Measurements from ENCODE around the gene EPN2.

Gene EPN2

GRCh38 chr17:19333736-19334290 is 96.6 kb downstream of the EPN2 start:
- DNase-seq, result no peak

GRCh38 chr17:19334331-19334730 is 97.2 kb downstream of the EPN2 start:
- DNase-seq, result no peak

GRCh38 chr17:19335951-19336631 is 98.9 kb downstream of the EPN2 start:
- no peak for DNase-seq

DNA sequence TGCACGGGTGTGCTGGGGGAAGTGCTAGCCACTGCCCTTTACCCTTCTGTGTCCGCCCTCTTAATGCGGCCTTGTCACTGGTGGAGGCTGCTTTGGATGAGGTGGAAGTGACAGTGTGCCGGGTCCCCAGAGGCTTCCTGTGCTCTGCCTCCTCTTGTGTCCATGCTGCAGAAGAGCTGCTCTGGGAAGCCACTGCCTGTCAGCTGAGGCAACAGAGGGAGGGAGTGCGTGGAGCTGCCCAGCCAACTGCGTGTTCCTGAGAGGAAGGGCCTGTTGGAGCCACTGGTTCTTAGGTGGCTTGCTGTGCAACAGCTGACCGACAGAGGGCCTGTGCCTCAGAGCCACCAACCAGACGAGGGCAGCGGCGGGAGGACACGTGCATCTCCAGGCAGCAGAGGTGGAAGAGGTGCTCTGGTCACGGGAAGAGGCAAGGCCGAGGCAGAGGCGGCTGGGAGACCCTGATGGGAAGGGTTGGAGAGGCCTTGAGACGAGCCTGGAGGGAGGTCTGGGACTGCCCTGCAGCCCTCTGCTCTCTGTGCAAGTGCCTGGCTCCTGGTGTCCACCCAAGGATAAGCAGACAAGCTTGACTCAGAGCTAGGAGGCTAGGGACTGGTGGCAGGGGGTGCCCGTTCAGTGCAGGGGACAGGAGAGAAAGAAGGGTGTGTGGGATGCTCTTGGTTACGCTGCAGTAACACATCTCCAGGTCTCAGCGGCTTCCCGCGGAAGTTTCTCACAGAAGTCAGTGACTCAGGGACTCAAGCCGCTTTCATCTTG is 100.0 kb downstream of the EPN2 start:
- no peak for DNase-seq

GRCh38 chr17:19337712-19338023 is 100.5 kb downstream of the EPN2 start:
- no peak for DNase-seq

DNA sequence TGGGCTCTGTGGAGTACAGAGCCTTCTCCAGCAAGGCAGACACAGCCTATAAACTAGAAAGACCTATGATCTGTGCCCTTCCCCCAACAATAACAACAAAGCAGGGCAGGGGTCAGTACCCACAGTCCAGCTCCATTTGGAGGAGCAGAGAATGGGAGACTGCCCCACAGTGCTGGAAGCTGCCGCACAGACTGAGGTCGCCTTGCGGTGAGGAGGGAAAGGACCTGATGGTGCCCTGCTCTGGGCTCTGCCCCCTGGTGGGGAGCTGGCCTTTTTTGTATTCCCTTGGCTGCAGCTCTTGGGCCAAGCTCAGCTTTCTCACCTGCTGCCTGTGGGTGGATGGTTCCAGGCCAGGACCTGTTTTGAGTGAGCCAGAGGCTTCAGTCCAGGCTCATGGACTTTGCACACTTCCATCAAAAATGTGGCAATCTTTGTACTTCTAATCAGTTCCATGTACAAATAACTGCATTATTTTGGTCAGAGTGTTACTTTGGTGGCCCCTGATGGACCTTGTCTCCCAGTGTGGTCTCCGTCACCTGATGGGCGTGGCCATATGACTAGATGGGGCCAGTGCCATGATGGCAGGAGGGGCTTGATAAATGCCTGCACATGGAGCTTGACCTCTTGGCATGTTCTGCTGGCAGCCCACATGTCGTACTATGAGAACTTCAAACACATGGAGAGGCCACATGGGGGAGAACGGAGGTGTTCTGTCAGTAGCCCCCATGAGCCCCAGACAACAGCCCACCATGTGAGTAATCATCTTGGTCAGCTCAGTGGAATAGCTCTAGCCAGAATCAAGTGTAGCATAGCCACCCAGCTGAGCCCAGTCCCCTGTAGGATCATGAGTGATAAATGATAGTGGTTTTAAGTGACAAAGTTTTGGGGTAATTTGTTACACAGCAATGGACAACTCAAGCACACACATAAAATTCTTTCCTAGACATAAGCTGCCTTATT is 101.1 kb downstream of the EPN2 start:
- peak; percentile 77 for DNase-seq

DNA sequence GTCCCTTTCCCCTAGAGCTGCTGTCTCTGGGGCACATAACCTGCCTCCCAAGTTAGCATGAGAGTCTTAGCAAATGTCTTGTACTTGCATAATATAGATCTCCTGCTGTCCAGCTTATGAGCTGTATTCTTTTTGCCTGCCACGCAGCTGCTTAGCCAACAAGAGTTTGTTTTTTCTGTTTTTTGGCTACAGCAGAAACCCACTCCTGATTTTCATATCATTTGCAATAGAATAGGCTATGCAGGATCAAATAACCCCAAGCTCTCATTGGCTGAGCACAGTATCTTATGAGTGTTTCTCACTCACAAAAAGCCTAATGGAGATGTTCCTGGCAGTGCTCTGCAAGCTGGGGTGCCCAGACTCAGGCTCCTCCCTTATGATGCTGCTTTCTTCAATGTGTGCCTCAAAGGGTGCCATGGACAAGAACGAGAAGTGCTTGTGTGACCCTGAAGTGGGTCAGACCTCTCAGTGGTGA is 102.2 kb downstream of the EPN2 start:
- DNase-seq, result no peak

- DNase-seq, result no peak
These were observed 104.1 kb downstream of the EPN2 start for GRCh38 chr17:19341211-19341631.

DNA sequence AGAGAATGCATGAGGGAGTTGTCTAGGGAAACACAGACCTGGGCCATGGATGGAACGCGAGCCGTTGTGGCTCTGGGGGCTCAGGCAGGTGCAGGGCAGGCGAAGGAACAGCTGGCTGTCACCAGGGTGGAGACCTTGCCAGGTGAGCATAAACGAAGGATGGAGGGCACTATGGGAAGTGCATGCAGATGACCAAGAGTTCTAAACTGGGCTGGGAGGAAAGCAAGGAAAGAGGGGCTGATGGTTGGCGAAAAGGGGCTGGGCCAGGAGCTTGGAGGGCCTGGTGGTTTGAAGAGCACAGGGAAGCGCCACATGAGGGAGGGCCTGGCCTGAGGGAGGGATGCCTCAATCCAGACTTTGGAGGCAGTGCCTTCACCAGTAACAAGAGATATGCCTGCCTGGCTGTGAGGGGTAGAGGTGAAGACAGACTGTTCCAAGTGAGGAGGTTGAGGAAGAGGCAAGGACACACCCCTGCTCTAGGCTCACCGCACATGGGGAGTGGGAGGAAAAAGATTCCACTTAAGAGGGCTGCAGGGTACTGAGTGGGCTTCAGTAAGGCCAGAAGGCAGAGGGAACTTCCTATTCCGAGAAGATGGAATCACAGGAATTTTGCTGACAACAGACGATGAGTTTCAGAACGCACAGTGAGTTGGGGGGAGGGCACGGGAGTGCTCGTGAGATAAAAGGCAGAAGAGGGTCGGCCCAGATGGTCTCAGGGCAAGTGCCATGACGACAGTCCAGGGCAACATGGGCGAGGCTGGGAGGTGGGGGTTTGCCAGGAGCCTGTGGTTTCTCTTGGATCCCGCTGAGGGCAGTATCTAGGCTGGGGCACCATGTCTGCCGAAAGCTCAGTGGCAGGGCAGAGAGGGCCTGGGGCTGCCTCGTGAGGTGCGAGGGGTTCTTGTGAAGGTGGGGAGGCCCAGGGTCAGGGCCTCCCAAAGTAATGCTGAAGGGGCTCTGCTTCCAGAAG is 104.8 kb downstream of the EPN2 start:
- no peak for DNase-seq

- no peak for DNase-seq
These were observed 105.6 kb downstream of the EPN2 start for GRCh38 chr17:19342611-19343255.

- DNase-seq, result no peak
These were observed 106.1 kb downstream of the EPN2 start for GRCh38 chr17:19343256-19343630.

GRCh38 chr17:19343671-19344151 is 106.5 kb downstream of the EPN2 start:
- no peak for DNase-seq

DNA sequence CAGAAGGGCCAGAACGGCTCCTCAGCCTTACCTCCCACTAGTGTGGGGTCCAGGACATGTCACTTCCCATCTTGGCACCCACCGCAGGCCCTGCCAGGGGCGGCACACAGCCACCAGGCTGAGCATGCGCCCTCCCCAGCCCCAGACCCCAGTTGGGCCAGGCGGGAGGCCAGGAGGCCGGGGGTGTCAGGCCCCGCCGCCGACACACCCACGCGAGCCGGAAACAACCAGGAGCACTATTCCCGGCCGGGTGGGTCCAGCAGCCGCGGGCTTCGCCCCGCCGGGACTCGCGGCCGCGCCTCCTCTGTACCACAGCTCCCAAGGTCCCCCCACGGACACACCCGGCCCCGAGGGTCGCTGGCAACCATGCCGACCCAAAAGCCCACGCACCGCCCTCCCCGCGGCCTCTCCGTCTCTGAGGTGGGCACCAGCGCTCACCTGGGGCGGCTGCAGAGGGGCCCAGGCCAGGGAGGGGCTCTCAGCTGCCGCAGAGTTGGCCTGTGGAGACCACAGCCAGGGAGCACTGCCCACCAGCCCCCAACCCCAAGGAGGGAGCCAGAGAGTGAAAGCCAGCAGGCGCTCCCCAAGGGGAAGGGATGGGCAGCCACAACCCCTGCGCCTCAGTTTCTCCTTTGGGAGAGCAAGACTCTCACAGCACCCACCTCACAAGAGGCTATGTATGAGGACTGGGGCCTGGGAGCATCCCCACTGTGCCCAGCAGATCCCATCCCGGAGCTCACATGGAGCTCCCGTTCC is 107.3 kb downstream of the EPN2 start:
- no peak for DNase-seq

DNA sequence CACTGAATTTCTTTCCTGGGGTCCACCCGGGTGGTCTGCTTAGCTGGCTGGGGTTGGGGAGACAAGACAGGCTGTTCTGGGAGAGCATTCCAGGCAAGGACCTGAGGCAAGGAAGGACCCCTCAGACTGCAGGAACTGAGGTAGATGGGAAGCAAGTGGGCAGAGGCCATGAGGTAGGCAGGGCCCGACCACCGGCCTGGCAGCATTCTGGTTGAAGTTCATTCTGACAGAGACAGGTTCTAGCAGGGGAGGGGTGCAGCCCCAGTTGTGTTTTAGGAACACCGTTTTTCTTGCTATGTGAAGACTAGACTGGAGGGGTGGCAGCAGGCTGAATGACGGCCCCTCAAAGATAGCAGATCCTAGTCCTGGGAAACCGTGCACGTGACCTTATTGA is 107.9 kb downstream of the EPN2 start:
- no peak for DNase-seq

GRCh38 chr17:19345486-19346350 is 108.6 kb downstream of the EPN2 start:
- no peak for DNase-seq

DNA sequence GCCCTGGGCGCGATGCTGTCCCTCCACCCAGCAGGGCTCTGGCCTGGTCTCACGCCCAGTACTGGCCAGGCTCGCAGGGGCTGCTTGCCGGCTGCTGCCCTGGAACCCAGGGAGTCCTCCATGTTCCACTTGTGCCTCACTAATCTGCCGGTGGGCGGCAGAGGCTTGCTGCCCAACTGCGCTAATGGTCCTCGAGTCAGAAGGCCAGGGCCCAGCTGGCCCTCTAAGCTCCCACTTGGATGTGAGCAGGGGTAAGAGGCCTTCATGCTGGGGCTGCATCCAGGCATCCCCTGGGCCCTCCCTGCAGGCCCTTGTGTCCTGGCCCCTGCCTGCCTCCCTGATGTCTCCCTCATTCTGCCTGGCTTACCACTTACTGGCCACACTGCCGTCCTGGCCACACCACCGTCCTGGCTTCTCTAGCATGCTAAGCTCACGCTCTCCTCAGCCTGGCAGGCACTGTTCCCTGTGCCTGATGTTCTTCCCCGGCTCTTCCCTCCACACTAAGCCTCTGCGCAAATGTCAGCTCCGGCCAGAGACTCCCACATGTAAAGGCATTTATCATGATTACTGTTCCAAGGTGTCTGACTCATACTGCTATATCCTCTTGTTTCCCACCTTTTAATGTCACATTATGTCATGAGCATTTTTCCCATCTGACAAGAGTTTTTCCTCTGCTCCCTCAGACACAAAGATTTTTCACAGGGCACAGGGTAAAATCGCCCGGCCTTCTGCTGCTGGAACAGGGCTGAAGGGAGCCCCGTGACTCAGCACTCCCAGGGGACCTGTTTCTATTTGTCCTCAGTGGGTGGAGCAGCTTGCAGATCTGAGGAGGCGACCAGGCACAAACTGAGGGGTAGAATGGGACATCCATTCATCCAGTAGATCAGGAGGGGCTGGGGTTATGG is 109.4 kb downstream of the EPN2 start:
- DNase-seq, result no peak

GRCh38 chr17:19347323-19348080 is 110.3 kb downstream of the EPN2 start:
- DNase-seq, result no peak

Data from CD4-positive, alpha-beta T cell treated with Interleukin-17A for 4 hours (primary cell).